CD4-positive, alpha-beta T cell treated with Interleukin-17A for 4 hours (primary cell): Measurements from ENCODE around the gene NPTN.
"Not testable (repeated sequence)": the region's sequence is repeated elsewhere in the genome, so short reads cannot be mapped to it uniquely, and the experiment has no call there.

Experiments
- DNase-seq: peaks from one replicate; pipeline ENCODE4 v3.0.0-alpha.2; 2020; ENCODE audit warnings: mixed read lengths

The NPTN gene

GRCh38 chr15:73633111-73633990, at the start of gene NPTN:
Gene NPTN, minus strand, starts transcription at chr15:73633389. Its CDS starts 174 bp downstream, at chr15:73633215.
- peak; percentile 98 for DNase-seq

GRCh38 chr15:73682600-73683090, 49.5 kb upstream of the NPTN start:
- no peak for DNase-seq

- DNase-seq, result no peak
These were observed 48.8 kb upstream of the NPTN start for GRCh38 chr15:73681856-73682599.

- DNase-seq, result no peak
These were observed 47.9 kb upstream of the NPTN start for GRCh38 chr15:73681063-73681462.

GRCh38 chr15:73680549-73680948, 47.4 kb upstream of the NPTN start:
- no peak for DNase-seq

- DNase-seq, result no peak
These were observed 46.8 kb upstream of the NPTN start for GRCh38 chr15:73679964-73680363.

GRCh38 chr15:73679180-73679579, 46.0 kb upstream of the NPTN start:
- no peak for DNase-seq

- DNase-seq, result no peak
These were observed 45.3 kb upstream of the NPTN start for GRCh38 chr15:73678498-73678897.

- no peak for DNase-seq
These were observed 44.5 kb upstream of the NPTN start for GRCh38 chr15:73677733-73678132.

GRCh38 chr15:73677146-73677607, 44.0 kb upstream of the NPTN start:
- peak; percentile 62 for DNase-seq

- no peak for DNase-seq
These were observed 41.4 kb upstream of the NPTN start for GRCh38 chr15:73674587-73674986.

- DNase-seq, result no peak
These were observed 27.3 kb upstream of the NPTN start for GRCh38 chr15:73660455-73660854.

- DNase-seq, result no peak
These were observed 25.5 kb upstream of the NPTN start for GRCh38 chr15:73658645-73659044.

- no peak for DNase-seq
These were observed 22.5 kb upstream of the NPTN start for GRCh38 chr15:73655724-73656123.

- DNase-seq, result no peak
These were observed 21.5 kb upstream of the NPTN start for GRCh38 chr15:73654659-73655058.

GRCh38 chr15:73650416-73651126, 17.4 kb upstream of the NPTN start:
- DNase-seq, result no peak

GRCh38 chr15:73648014-73648295, 14.8 kb upstream of the NPTN start:
- no peak for DNase-seq

GRCh38 chr15:73647259-73648013, 14.2 kb upstream of the NPTN start:
- no peak for DNase-seq

- DNase-seq, result not testable (repeated sequence)
These were observed 6.3 kb upstream of the NPTN start for GRCh38 chr15:73639464-73639863.

- no peak for DNase-seq
These were observed 4.3 kb upstream of the NPTN start for GRCh38 chr15:73637527-73637926.

GRCh38 chr15:73633991-73634495, 854 bp upstream of the NPTN start:
- DNase-seq, result no peak

- peak; percentile 27 for DNase-seq
These were observed 525 bp downstream of the NPTN start for GRCh38 chr15:73632670-73633058.
